A549 treated with dexamethasone at 1 μM for 4 hours (cell line): Measurements from ENCODE around the gene PRMT1. TPM values are rescaled to one million over a fixed set of nuclear protein-coding genes. Genes with fewer than 3 reads are reported as not detected.

ENCODE experiments used
- total RNA-seq: library from RNA; stranded (reverse); fragments of 200-300 nt; extraction: Qiagen RNA extraction; gene quantifications from 5 replicates; pipeline ENCODE4 v1.2.3, GENCODE V29; 2022

PRMT1 gene
- 394 to 431 TPM (median 409 TPM) in 5 replicates for total RNA-seq

DNA sequence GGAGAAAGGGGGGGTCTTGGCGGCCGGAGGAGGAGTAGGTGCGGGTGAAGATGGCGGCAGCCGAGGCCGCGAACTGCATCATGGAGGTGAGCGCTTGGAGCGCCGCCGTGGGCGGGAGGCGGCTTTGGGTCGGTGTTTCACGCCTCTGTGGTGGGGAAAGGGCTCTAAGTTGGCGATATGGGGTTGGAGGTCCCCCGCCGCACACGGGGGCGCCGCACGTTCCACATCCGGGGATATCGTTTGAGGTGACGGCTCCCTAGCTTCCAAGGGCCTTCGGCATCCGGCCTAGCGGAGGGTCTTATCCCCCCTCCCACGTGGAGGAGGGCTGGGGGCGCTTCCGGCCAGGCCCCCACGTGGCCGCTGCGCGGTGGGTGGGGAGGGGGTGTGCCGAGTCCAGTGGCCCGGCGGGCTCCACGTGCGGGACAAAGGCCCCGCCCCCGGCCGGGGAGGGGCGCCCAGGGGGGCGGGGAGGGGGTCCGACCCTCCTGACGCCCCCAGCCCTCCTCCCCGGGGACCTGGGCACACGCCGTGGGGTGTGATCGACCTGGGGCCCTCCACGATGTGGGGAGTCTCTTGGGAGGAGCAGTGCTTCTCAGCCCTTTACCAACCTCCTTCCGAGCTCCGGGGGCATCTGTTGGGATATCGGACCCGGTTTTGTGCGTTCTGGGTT lies at the start of gene PRMT1:
PRMT1 (plus strand) TSS at position 41 of the 670 bp plus-strand sequence; CDS start at position 51, 10 bp downstream.

DNA sequence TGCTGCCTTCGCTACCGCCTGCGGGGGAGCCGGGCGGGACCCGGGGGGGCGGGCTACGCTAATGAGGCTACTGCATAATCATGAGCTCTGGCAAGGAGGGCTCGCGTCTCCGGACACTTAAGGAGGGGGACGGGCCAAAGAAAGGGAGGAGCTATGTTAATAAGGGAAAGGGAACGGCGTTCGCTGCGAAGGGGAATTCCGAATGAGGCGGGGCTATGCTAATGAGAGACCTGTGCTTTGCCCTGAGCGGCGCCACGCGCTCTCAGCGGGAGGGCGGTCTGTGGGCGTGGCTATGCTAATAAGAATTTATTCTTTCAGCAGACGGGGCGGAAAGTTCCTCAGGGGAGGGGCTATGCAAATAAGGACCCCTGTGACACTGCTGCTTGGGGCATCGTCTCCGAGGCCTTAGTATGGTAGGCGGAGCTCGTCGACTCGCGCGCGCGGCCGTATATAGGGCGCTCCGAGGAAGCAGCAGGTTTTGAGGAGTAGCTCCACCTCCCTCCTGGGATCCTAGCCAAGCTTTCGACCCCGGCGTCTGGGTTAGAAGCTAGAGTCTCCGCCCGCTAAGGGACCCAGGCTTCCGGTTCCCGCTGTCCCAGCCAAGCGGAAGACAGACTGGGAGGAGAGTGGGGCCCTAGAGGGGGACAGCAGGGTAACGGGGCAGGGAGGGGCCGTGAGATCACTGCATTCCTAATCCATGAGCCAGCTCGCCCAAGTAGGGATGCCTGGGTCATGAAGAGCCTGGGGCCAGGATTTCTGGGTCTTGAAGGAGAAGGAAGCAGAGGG lies 36.8 kb upstream of the PRMT1 start, which contains the start of gene RRAS:
RRAS (minus strand) TSS at position 31 of the 786 bp plus-strand sequence. CDS start 45 bp downstream, outside the sequence.

DNA sequence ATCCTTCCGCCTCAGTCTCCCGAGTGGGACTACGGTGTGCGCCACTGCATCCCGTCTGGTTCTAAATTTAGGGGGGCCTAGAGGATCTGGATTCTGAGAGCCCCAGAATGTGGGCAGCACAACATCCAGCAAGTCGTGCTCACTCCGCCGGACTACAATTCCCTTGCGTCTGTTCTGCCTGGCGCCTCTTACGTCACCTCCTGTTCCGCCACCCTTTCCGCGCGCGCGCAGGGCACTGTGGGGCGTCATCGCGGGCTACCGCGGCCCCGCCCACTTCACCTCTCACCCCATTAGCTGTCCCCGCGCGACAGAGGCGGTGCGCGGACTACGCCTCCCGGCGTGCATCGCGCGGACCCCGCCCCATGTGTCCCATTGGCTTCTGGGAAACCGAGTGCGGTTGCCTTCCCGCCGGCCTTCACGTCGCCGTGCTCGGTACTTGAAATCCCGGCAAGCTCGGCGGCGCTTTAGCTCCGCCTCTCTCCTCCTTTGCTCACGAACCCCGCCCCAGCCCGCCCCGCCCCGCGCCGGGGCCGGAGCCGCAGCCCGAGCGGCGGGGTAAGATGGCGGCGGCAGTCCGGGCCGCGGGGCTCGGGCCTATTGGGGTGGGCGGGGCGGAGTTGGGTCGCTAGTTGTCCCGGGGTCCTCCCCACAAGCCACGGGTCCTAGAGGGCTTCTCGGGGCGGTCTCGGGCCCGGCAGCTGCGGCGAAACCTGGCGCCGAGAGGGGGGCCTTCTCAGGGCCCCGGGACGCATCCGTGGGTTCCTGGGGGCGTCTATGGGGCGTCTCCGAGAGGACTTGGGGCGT lies 35.2 kb upstream of the PRMT1 start, which contains the start of gene SCAF1:
SCAF1 (plus strand) TSS at position 522 of the 804 bp plus-strand sequence. CDS start 2,818 bp downstream, outside the sequence.

GRCh38 chr19:49665351-49666119 lies 11.5 kb upstream of the PRMT1 start, which contains the start of the genes BCL2L12 and IRF3:
Gene BCL2L12, plus strand, starts transcription at chr19:49665933. Its CDS starts 760 bp downstream, at chr19:49666693.
Gene IRF3, minus strand, starts transcription at chr19:49665857. Its CDS starts 1,019 bp downstream, at chr19:49664838.

DNA sequence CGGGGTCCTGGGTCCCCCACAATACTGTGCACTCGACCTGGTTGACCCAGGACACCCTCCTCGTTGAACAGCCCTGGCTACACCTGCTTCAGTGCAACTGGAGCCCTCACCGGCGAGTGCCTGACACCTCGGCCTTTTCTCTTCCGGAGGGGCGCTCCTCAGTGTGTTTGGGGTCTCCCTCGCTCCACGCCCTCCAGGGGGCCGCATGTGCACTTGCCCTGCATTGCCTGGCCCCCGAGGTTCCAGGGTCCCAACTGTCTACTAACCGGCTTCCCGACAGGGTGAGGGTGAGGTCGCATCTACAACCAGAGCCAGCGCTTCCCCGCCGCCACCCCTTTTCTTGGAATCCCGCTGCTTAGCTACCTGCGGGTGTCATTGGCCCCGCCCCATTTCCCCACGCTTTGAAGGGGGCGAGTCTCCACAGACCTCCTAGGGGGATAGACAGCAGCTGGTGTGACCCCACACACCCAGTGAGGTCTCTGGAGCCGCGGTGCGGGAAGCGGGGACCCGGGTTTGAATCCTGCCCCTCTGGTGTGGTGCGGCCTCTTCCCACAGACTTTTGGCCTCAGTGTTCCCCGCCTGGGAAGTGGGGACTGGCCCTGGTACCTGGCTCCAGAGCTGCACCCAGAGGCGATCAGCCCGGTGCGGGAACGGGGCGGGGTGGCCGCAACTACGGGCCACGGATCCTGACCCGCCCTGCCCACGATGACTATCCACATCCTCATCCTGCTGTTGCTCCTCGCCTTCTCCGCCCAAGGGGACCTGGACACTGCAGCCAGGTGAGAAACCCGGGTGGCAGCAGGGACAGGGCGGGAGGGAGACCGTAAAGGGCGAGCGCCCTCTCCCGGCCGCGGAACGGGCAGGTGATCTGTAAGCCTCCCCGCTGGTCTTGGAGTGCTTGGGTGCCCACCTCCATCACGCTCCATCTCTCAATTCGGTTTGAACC lies 12.3 kb downstream of the PRMT1 start, which contains the start of gene ADM5:
ADM5 (plus strand) TSS at position 462 of the 946 bp plus-strand sequence; CDS start at position 706, 244 bp downstream.

GRCh38 chr19:49690656-49691242 lies 13.7 kb downstream of the PRMT1 start, which contains the start of gene CPT1C:
Gene CPT1C, plus strand, starts transcription at chr19:49691116. Its CDS starts 1,137 bp downstream, at chr19:49692253.

Other genes with a start within 250 kb of the PRMT1 start
- gene SLC17A7, start 235.7 kb upstream of the PRMT1 start, total RNA-seq = 0.23 to 0.76 TPM (median 0.57 TPM) in 5 replicates
- gene PIH1D1, start 225.5 kb upstream of the PRMT1 start, total RNA-seq = 81.5 to 86.8 TPM (median 85.6 TPM) in 5 replicates
- 13.0 to 27.7 TPM (median 23.9 TPM) in 5 replicates for gene ALDH16A1, start 224.0 kb upstream of the PRMT1 start, total RNA-seq
- gene FLT3LG, start 203.1 kb upstream of the PRMT1 start, total RNA-seq = 0.94 to 1.6 TPM (median 1.2 TPM) in 5 replicates
- gene RPL13A, start 189.7 kb upstream of the PRMT1 start, total RNA-seq = 3,612 to 4,177 TPM (median 3,742 TPM) in 5 replicates
- 3,652 to 4,941 TPM (median 3,741 TPM) in 5 replicates for gene RPS11, start 180.8 kb upstream of the PRMT1 start, total RNA-seq
- 25.0 to 32.5 TPM (median 28.0 TPM) in 5 replicates for gene FCGRT, start 164.6 kb upstream of the PRMT1 start, total RNA-seq
- 1.5 to 3.5 TPM (median 2.6 TPM) in 5 replicates for gene RCN3, start 149.3 kb upstream of the PRMT1 start, total RNA-seq
- gene NOSIP, start 96.7 kb upstream of the PRMT1 start, total RNA-seq = 90.9 to 110 TPM (median 106 TPM) in 5 replicates
- 0.62 to 0.97 TPM (median 0.64 TPM) in 5 replicates for gene PRRG2, start 96.0 kb upstream of the PRMT1 start, total RNA-seq
- gene PRR12, start 86.1 kb upstream of the PRMT1 start, total RNA-seq = 25.0 to 45.9 TPM (median 44.1 TPM) in 5 replicates
- 105 to 170 TPM (median 157 TPM) in 5 replicates for gene RRAS, start 37.1 kb upstream of the PRMT1 start, total RNA-seq
- gene SCAF1, start 35.1 kb upstream of the PRMT1 start, total RNA-seq = 39.2 to 76.5 TPM (median 69.9 TPM) in 5 replicates
- 67.8 to 112 TPM (median 100 TPM) in 5 replicates for gene IRF3, start 11.4 kb upstream of the PRMT1 start, total RNA-seq
- 56.1 to 64.2 TPM (median 59.7 TPM) in 5 replicates for gene BCL2L12, start 11.3 kb upstream of the PRMT1 start, total RNA-seq
- gene ADM5, start 12.3 kb downstream of the PRMT1 start, total RNA-seq = 3.0 to 5.7 TPM (median 5.0 TPM) in 5 replicates
- 11.3 to 13.2 TPM (median 12.1 TPM) in 5 replicates for gene CPT1C, start 13.8 kb downstream of the PRMT1 start, total RNA-seq
- gene TSKS, start 86.0 kb downstream of the PRMT1 start, total RNA-seq = not detected in 5 replicates
- 38.6 to 62.6 TPM (median 60.1 TPM) in 5 replicates for gene AP2A1, start 89.7 kb downstream of the PRMT1 start, total RNA-seq
- gene FUZ, start 136.0 kb downstream of the PRMT1 start, total RNA-seq = 12.7 to 14.1 TPM (median 13.9 TPM) in 5 replicates
- 41.8 to 70.4 TPM (median 65.8 TPM) in 5 replicates for gene MED25, start 141.0 kb downstream of the PRMT1 start, total RNA-seq
- gene PTOV1, start 173.9 kb downstream of the PRMT1 start, total RNA-seq = 108 to 147 TPM (median 141 TPM) in 5 replicates
- gene PNKP, start 190.3 kb downstream of the PRMT1 start, total RNA-seq = 28.8 to 56.1 TPM (median 43.1 TPM) in 5 replicates
- gene AKT1S1, start 200.1 kb downstream of the PRMT1 start, total RNA-seq = 65.8 to 131 TPM (median 114 TPM) in 5 replicates
- gene TBC1D17, start 200.4 kb downstream of the PRMT1 start, total RNA-seq = 17.1 to 22.6 TPM (median 21.4 TPM) in 5 replicates
- gene IL4I1, start 219.6 kb downstream of the PRMT1 start, total RNA-seq = 0.40 to 0.94 TPM (median 0.62 TPM) in 5 replicates